VCaP (cell line): ENCODE results near the gene INPP5F.

Experiments used
- H3K27ac ChIP-seq: fragments of 450-650 bp; 2 replicates; pipeline ENCODE4 v1.5.1; 2017
- TF ChIP-seq, protein P1 (sequence below): fragments of 450-650 bp; conservative IDR thresholded peaks from 2 replicates; pipeline ENCODE4 v1.5.1; 2017; ENCODE audit warnings: mild to moderate bottlenecking, moderate library complexity

INPP5F gene

DNA sequence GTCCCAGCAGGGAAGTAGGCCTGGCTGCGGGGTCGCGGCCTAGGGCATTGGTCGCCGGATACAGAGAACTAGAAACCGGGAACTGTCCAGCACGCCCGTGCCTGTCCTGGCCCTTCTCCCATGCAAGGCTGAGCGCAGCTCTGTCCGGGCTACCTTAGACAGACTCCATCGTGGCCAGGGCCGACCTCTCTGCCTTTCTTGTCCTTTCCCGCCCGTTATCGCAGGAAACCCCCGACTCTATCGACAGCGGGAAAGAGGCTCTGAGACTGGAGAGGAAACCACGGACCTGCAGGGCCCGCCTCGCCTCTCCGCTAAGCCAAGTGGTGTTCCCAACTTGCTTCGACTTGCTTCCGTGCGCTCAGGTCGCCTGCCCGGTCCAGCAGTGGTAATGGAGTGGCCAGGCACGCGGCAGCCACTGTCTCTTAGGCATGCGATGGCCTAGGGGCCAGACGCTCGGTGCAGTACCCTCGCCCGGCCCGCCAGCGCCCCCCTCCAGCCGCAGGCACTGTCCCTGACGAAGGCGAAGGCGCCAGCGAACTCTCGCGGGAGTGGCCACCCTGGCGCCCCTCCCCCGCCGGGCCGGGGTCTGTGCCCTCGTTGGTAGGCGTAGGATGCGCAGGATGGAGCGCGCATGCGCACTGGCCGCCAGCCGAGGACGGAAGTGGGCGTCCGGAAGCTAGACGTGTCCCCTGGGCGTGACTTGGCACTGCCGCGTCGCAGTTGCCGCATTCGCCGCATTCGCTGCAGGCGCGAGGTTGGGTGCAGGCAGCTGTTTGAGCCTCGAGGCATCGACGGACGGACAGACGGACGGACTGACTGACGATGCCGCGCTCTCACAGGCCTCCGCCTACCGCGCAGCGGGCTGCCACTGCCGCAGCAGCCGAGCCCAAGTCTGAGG is 92.4 kb downstream of the INPP5F start:
- TF ChIP-seq, protein P1, sequence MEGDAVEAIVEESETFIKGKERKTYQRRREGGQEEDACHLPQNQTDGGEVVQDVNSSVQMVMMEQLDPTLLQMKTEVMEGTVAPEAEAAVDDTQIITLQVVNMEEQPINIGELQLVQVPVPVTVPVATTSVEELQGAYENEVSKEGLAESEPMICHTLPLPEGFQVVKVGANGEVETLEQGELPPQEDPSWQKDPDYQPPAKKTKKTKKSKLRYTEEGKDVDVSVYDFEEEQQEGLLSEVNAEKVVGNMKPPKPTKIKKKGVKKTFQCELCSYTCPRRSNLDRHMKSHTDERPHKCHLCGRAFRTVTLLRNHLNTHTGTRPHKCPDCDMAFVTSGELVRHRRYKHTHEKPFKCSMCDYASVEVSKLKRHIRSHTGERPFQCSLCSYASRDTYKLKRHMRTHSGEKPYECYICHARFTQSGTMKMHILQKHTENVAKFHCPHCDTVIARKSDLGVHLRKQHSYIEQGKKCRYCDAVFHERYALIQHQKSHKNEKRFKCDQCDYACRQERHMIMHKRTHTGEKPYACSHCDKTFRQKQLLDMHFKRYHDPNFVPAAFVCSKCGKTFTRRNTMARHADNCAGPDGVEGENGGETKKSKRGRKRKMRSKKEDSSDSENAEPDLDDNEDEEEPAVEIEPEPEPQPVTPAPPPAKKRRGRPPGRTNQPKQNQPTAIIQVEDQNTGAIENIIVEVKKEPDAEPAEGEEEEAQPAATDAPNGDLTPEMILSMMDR: no peak
- no peak overlapping the region for H3K27ac ChIP-seq

DNA sequence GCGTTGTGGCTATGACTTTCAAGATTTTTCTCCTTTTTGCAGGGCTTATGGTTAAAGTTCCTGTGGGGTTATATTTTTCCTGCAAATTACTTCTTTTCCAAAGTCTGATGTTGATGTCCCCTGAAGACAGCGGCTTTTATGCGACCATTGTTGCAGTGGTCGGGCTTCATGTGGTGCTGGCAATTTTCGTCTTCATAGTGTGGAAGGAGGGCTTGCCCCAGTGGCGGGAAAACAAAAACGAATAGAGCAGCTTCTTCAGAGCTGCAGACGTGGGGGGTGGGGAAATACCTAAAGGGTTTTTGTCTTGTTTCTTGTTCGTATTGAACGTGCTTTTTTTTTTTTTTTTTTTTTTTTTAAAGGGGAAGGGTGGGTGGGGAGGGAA is 93.0 kb downstream of the INPP5F start:
- TF ChIP-seq, protein P1: no peak
- H3K27ac ChIP-seq: no peak overlapping the region

DNA sequence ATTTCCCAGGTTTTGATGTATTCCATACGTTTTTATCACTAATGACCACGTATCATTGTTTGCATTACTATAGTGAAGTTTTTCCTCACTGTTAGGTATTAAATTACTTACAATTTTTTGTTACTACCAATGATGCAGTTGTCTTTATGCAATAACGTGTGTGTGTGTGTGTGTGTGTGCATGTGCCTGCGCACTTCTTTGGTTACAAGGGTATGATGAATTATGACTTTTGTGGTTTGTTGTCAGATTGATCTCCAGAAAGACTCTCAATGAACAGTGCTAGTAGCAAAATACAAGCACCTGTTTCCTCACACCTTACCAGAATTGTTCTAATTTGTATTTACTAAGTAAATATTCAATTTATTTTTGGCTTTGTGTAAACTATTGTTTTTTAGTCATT is 95.3 kb downstream of the INPP5F start:
- TF ChIP-seq, protein P1: no peak
- H3K27ac ChIP-seq: no peak overlapping the region

DNA sequence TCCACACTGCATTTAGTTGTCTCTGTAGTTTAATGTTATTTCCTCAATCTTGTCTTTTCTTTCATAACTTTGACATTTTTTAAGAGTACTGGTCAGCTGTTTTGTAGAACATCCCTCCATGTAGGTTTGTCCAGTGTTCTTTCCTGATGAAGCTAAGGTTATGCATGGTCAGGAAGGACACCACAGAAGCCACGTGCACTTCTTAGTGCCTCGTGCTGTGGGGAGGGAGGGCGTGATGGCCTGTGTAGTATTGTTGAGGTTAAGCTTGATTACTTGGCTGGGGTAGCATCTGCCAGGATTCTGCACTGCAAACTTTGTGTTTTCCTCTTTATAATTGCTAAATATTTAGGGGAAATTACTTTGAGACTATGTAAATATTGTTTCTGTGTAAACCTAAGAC is 98.4 kb downstream of the INPP5F start:
- TF ChIP-seq, protein P1: no peak
- H3K27ac ChIP-seq: no peak overlapping the region

DNA sequence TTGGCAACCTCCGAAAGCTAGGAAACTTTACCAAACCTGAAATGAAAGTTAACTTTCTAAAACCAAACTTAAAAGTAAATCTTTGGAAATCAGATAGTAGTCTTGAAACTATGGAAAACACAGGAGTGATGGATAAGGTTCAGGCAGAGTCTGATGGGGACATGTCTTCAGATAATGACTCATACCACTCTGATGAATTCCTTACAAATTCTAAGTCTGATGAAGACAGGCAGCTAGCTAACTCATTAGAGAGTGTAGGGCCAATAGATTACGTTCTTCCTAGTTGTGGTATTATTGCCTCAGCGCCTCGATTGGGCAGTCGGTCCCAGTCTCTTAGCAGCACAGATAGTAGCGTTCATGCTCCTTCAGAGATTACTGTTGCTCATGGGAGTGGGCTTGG is 100.9 kb downstream of the INPP5F start:
- no peak overlapping the region for H3K27ac ChIP-seq
- TF ChIP-seq, protein P1: no peak

DNA sequence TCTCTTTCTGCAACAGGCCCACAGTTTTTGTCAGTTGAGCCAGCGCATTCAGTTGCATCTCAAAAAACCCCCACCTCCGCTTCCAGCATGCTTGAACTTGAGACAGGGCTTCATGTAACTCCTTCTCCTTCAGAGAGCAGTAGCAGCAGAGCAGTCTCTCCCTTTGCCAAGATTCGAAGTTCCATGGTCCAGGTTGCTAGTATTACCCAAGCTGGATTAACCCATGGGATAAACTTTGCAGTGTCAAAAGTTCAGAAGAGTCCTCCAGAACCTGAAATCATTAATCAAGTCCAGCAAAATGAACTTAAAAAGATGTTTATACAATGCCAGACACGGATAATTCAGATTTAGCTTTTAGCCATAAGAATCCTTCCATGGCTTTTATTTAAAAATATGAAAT is 101.6 kb downstream of the INPP5F start:
- no peak overlapping the region for H3K27ac ChIP-seq
- TF ChIP-seq, protein P1: no peak

DNA sequence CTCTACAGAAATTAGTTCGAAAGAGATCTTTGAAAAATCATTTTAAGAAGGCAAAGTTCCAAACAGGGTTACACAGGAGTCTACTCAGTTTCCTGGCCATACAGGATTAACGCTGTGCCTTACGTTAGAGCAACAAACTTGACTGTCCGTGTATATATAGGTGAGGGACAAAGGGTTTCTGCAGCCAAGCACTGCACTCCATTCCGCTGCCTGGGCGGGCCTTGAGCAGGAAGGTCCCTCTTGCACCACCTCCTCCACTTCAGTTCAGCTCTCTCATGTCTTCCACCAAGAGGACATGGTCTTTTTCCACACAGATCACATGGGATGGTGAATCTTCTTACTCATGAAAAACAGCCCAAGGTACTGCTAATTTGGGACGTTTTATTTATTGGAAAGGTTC is 103.6 kb downstream of the INPP5F start:
- no peak overlapping the region for H3K27ac ChIP-seq
- TF ChIP-seq, protein P1: no peak
